OCI-LY7 (cell line): ENCODE results near the gene SPEM1.

Source experiments
- CTCF ChIP-seq: fragments of 200-600 bp; sonication (generic); conservative IDR thresholded peaks from 2 replicates; pipeline ENCODE4 v1.5.1; 2014; ENCODE audit warnings: mild to moderate bottlenecking, antibody characterized with exemption, low read length, moderate library complexity, mixed read lengths
- EZH2phosphoT487 ChIP-seq: fragments of 200-600 bp; sonication (generic); IDR thresholded peaks from 2 replicates; pipeline ENCODE4 v1.6.1; 2018; ENCODE audit warnings: low read depth, borderline replicate concordance, mild to moderate bottlenecking, mixed run types, antibody characterized with exemption, low read length, moderate library complexity, mixed read lengths

GRCh38 chr17:7419819-7420610 is at the start of gene SPEM1:
- TF ChIP-seq CTCF (no peak), EZH2phosphoT487 (no peak)
